ENCODE data around the gene PARL. TPM values are rescaled to one million over a fixed set of nuclear protein-coding genes. Genes with fewer than 3 reads are reported as not detected.
A peak's percentile ranks its signal among the peaks of the same experiment; 100 is the strongest.

Gene PARL
- total and polyA plus RNA-seq, 5 experiments from 2014 or later = 45.3 to 155 (median 108) TPM

GRCh38 chr3:183809270-183809669, 75.4 kb downstream of the PARL start:
- H3K36me3 Mint-ChIP-seq = peaks cover 8 to 63% (median 15%) of the 10 kb centered on the region in 3 donors
- POLR2A ChIA-PET = no interaction called here
- ATAC-seq = no peak

GRCh38 chr3:183808355-183808754, 76.3 kb downstream of the PARL start:
- POLR2A ChIA-PET = no interaction called here
- Mint-ChIP-seq H3K27ac (peak overlapping the region in 1 of 10 donors; percentile 53), H3K4me1 (no peaks in the 10 kb centered on the region), H3K27me3 (no peaks in the 10 kb centered on the region), H3K9me3 (no peaks in the 10 kb centered on the region), H3K4me3 (no peak overlapping the region), H3K36me3 (peaks cover 8 to 71% (median 18%) of the 10 kb centered on the region in 3 donors)
- DNase-seq (no peak), ATAC-seq (no peak)

More at GRCh38 chr3:183809270-183809669, 75.4 kb downstream of the PARL start:
- DNase-seq = no peak
- H3K27ac Mint-ChIP-seq = no peak overlapping the region
- H3K9me3 Mint-ChIP-seq = no peaks in the 10 kb centered on the region
- H3K4me3 Mint-ChIP-seq = no peak overlapping the region
- H3K27me3 Mint-ChIP-seq = no peaks in the 10 kb centered on the region
- H3K4me1 Mint-ChIP-seq = peaks cover under 1 to 3% (median 1%) of the 10 kb centered on the region in 4 donors

GRCh38 chr3:183807881-183808280, 76.8 kb downstream of the PARL start:
- DNase-seq = no peak
- POLR2A ChIA-PET = no interaction called here
- Mint-ChIP-seq H3K4me1 (no peaks in the 10 kb centered on the region), H3K36me3 (peaks cover 8 to 76% (median 18%) of the 10 kb centered on the region in 3 donors), H3K9me3 (no peaks in the 10 kb centered on the region), H3K4me3 (no peak overlapping the region), H3K27me3 (no peaks in the 10 kb centered on the region), H3K27ac (peak overlapping the region in 3 of 10 donors; percentile 22 to 53 (median 37))
- no peak for ATAC-seq

- POLR2A ChIA-PET = no interaction called here
- Mint-ChIP-seq H3K9me3 (no peaks in the 10 kb centered on the region), H3K27ac (peak overlapping the region in 1 of 10 donors; percentile 13), H3K27me3 (no peaks in the 10 kb centered on the region), H3K4me1 (no peaks in the 10 kb centered on the region), H3K36me3 (peaks cover 8 to 79% (median 18%) of the 10 kb centered on the region in 3 donors), H3K4me3 (no peak overlapping the region)
- ATAC-seq = no peak
- no peak for DNase-seq
These were observed 77.4 kb downstream of the PARL start for GRCh38 chr3:183807209-183807728.

GRCh38 chr3:183802989-183803388, 81.7 kb downstream of the PARL start:
- no peaks in the 10 kb centered on the region for H3K27me3 Mint-ChIP-seq
- no peak overlapping the region for H3K27ac Mint-ChIP-seq
- no peaks in the 10 kb centered on the region for H3K9me3 Mint-ChIP-seq
- no peak overlapping the region for H3K4me3 Mint-ChIP-seq
- H3K36me3 Mint-ChIP-seq = peaks cover 17 to 84% (median 25%) of the 10 kb centered on the region in 3 donors
- ATAC-seq = no peak
- no peak for DNase-seq
- POLR2A ChIA-PET = no interaction called here
- H3K4me1 Mint-ChIP-seq = no peaks in the 10 kb centered on the region

GRCh38 chr3:183801601-183802000, 83.1 kb downstream of the PARL start:
- no peaks in the 10 kb centered on the region for H3K27me3 Mint-ChIP-seq
- DNase-seq (no peak), ATAC-seq (no peak)
- H3K4me1 Mint-ChIP-seq = no peaks in the 10 kb centered on the region
- H3K9me3 Mint-ChIP-seq = no peaks in the 10 kb centered on the region
- POLR2A ChIA-PET = no interaction called here
- peaks cover 10 to 78% (median 24%) of the 10 kb centered on the region in 3 donors for H3K36me3 Mint-ChIP-seq
- H3K4me3 Mint-ChIP-seq = no peak overlapping the region
- H3K27ac Mint-ChIP-seq = no peak overlapping the region

GRCh38 chr3:183800243-183800863, 84.3 kb downstream of the PARL start:
- H3K36me3 Mint-ChIP-seq = peaks cover 9 to 76% (median 23%) of the 10 kb centered on the region in 3 donors
- no peak for DNase-seq
- no peaks in the 10 kb centered on the region for H3K27me3 Mint-ChIP-seq
- H3K27ac Mint-ChIP-seq = peak overlapping the region in 1 of 10 donors; percentile 44
- POLR2A ChIA-PET = no interaction called here
- H3K4me3 Mint-ChIP-seq = no peak overlapping the region
- no peaks in the 10 kb centered on the region for H3K9me3 Mint-ChIP-seq
- no peaks in the 10 kb centered on the region for H3K4me1 Mint-ChIP-seq
- no peak for ATAC-seq

GRCh38 chr3:183799461-183799860, 85.2 kb downstream of the PARL start:
- Mint-ChIP-seq H3K27me3 (no peaks in the 10 kb centered on the region), H3K9me3 (no peaks in the 10 kb centered on the region), H3K27ac (peak overlapping the region in 1 of 10 donors; percentile 25), H3K4me3 (no peak overlapping the region), H3K36me3 (peaks cover 9 to 73% (median 23%) of the 10 kb centered on the region in 3 donors), H3K4me1 (no peaks in the 10 kb centered on the region)
- no peak for DNase-seq
- POLR2A ChIA-PET = no interaction called here
- ATAC-seq = no peak

GRCh38 chr3:183797996-183798395, 86.7 kb downstream of the PARL start:
- Mint-ChIP-seq H3K9me3 (no peaks in the 10 kb centered on the region), H3K27me3 (no peaks in the 10 kb centered on the region), H3K4me1 (no peaks in the 10 kb centered on the region), H3K4me3 (no peak overlapping the region), H3K27ac (peak overlapping the region in 1 of 10 donors; percentile 47), H3K36me3 (peaks cover 9 to 73% (median 30%) of the 10 kb centered on the region in 3 donors)
- no peak for DNase-seq
- POLR2A ChIA-PET = no interaction called here
- ATAC-seq = no peak

GRCh38 chr3:183796372-183796771, 88.3 kb downstream of the PARL start:
- POLR2A ChIA-PET = no interaction called here
- no peak overlapping the region for H3K27ac Mint-ChIP-seq
- ATAC-seq (no peak), DNase-seq (no peak)
- H3K27me3 Mint-ChIP-seq = no peaks in the 10 kb centered on the region
- H3K36me3 Mint-ChIP-seq = peaks cover 9 to 68% (median 33%) of the 10 kb centered on the region in 3 donors
- no peaks in the 10 kb centered on the region for H3K4me1 Mint-ChIP-seq
- no peaks in the 10 kb centered on the region for H3K9me3 Mint-ChIP-seq
- H3K4me3 Mint-ChIP-seq = no peak overlapping the region

- POLR2A ChIA-PET = no interaction called here
These were observed 90.2 kb downstream of the PARL start for GRCh38 chr3:183794452-183794851.

GRCh38 chr3:183792976-183793375, 91.7 kb downstream of the PARL start:
- Mint-ChIP-seq H3K27ac (no peak overlapping the region), H3K9me3 (no peaks in the 10 kb centered on the region), H3K36me3 (peaks cover 0 to 68% (median 26%) of the 10 kb centered on the region in 3 donors), H3K27me3 (no peaks in the 10 kb centered on the region), H3K4me3 (no peak overlapping the region), H3K4me1 (peaks cover 5 to 14% (median 12%) of the 10 kb centered on the region in 4 donors)
- ATAC-seq (no peak), DNase-seq (no peak)
- POLR2A ChIA-PET = no interaction called here

More at GRCh38 chr3:183794452-183794851, 90.2 kb downstream of the PARL start:
- no peak for ATAC-seq
- Mint-ChIP-seq H3K4me3 (no peak overlapping the region), H3K27ac (no peak overlapping the region), H3K27me3 (no peaks in the 10 kb centered on the region), H3K4me1 (peaks cover 4 to 7% (median 6%) of the 10 kb centered on the region in 4 donors), H3K36me3 (peaks cover 8 to 70% (median 35%) of the 10 kb centered on the region in 3 donors), H3K9me3 (no peaks in the 10 kb centered on the region)
- DNase-seq = no peak

GRCh38 chr3:183790700-183791099, 94.0 kb downstream of the PARL start:
- Mint-ChIP-seq H3K27ac (no peak overlapping the region), H3K27me3 (no peaks in the 10 kb centered on the region), H3K9me3 (no peaks in the 10 kb centered on the region), H3K4me3 (no peak overlapping the region), H3K36me3 (peaks cover 0 to 76% (median 38%) of the 10 kb centered on the region in 3 donors), H3K4me1 (peaks cover 5 to 14% (median 12%) of the 10 kb centered on the region in 4 donors)
- POLR2A ChIA-PET = no interaction called here
- DNase-seq = no peak
- no peak for ATAC-seq

All from naive thymus-derived CD8-positive, alpha-beta T cell (primary cell).